ENCODE data around the gene TMEM125.

The TMEM125 gene

DNA sequence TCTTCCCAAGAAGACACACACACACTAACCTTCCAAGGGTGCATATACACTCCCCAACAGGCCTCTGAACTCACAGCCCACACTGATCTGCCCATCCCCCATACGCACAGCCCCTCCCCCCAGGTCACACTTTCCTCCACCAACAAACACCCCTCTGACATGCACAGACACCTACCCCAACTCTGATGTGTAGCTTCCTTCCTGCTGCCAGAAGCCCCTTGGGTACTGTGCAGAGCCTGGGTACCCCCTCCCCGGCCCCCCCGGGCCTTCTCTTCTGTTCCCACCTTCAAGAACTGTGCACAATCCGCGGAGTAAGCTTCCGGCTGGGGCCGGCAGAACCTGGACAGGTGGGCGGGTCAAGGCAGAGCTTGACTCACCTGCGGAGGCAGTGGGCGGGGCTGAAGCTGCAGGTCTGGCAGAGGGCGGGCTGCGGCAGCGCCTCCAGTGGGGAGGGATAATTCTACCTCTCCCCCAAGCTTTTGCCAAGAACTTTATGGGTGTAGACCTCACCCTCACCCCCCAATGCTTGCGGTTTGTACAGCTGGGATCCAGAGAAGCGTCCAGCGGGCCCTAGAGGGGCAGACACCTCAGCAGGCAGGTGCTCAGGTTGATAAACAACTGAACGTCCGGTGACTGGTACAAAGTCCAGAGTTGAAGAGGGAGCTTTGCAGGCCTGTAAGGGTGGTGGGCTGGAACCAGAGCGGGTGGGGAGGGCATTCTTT, 15.6 kb downstream of the TMEM125 start, which contains the start of gene C1orf210:
C1orf210 (minus strand) TSS at position 313 of the 722 bp plus-strand sequence. CDS start 2,311 bp downstream, outside the sequence.
- Mint-ChIP-seq H3K9me3 (no peaks in the 10 kb centered on the region), H3K4me1 (peaks cover 0 to 2% of the 10 kb centered on the region in 2 donors), H3K36me3 (no peaks in the 10 kb centered on the region), H3K4me3 (no peak within 1 kb of the TSS), H3K27ac (no peak within 1 kb of the TSS), H3K27me3 (peaks cover 15 to 18% of the 10 kb centered on the region in 2 donors)
- no peak for DNase-seq
- ATAC-seq (replicated peaks) = no peak

GRCh38 chr1:43286115-43286514, 16.3 kb downstream of the TMEM125 start:
- DNase-seq = no peak
- H3K27me3 Mint-ChIP-seq = peaks cover 15 to 16% of the 10 kb centered on the region in 2 donors
- no peak overlapping the region for H3K4me3 Mint-ChIP-seq
- peaks cover 0 to 2% of the 10 kb centered on the region in 2 donors for H3K4me1 Mint-ChIP-seq
- no peak for ATAC-seq (replicated peaks)
- H3K27ac Mint-ChIP-seq = no peak overlapping the region
- no peaks in the 10 kb centered on the region for H3K9me3 Mint-ChIP-seq
- no peaks in the 10 kb centered on the region for H3K36me3 Mint-ChIP-seq

- Mint-ChIP-seq H3K36me3 (no peaks in the 10 kb centered on the region), H3K4me3 (no peak overlapping the region), H3K4me1 (peaks cover 0 to 2% of the 10 kb centered on the region in 2 donors), H3K9me3 (no peaks in the 10 kb centered on the region), H3K27ac (no peak overlapping the region), H3K27me3 (peaks cover 15 to 16% of the 10 kb centered on the region in 2 donors)
- ATAC-seq (replicated peaks) (no peak), DNase-seq (no peak)
Measured at GRCh38 chr1:43286533-43286932, 16.8 kb downstream of the TMEM125 start.

GRCh38 chr1:43288058-43288784, 18.4 kb downstream of the TMEM125 start:
- ATAC-seq (replicated peaks) = no peak
- Mint-ChIP-seq H3K27ac (no peak overlapping the region), H3K27me3 (peaks cover 15 to 16% of the 10 kb centered on the region in 2 donors), H3K36me3 (no peaks in the 10 kb centered on the region), H3K9me3 (no peaks in the 10 kb centered on the region), H3K4me3 (no peak overlapping the region), H3K4me1 (peaks cover 5 to 6% of the 10 kb centered on the region in 2 donors)
- no peak for DNase-seq

GRCh38 chr1:43288785-43289706, 19.3 kb downstream of the TMEM125 start:
- Mint-ChIP-seq H3K4me3 (no peak overlapping the region), H3K27me3 (peaks cover 15 to 16% of the 10 kb centered on the region in 2 donors), H3K9me3 (no peaks in the 10 kb centered on the region), H3K36me3 (no peaks in the 10 kb centered on the region), H3K4me1 (peaks cover 6 to 10% of the 10 kb centered on the region in 2 donors), H3K27ac (no peak overlapping the region)
- ATAC-seq (replicated peaks) = no peak
- no peak for DNase-seq

DNA sequence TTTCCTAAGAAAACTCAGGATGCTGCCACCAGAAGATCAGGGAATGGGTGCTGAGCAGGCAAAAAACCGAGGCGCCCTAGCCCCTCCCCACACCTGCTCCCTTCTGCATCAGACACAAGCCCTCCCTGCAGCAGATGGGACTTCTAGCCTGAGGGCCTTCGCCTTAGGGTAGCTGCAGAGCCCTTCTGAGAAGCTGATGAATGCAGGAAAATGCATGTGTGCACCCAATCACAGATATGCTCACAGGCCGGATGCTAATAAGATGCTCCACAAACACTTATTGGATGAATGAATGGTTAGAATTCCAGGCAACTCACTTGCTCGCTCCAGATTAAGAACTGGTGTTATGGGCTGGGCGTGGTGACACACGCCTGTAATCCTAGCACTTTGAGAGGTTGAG, 22.4 kb downstream of the TMEM125 start:
- Mint-ChIP-seq H3K36me3 (no peaks in the 10 kb centered on the region), H3K27ac (no peak overlapping the region), H3K27me3 (peaks cover 5 to 7% of the 10 kb centered on the region in 2 donors), H3K4me1 (peaks cover 6 to 18% of the 10 kb centered on the region in 2 donors), H3K4me3 (no peak overlapping the region), H3K9me3 (no peaks in the 10 kb centered on the region)
- ATAC-seq (replicated peaks) (no peak), DNase-seq (no peak)

DNA sequence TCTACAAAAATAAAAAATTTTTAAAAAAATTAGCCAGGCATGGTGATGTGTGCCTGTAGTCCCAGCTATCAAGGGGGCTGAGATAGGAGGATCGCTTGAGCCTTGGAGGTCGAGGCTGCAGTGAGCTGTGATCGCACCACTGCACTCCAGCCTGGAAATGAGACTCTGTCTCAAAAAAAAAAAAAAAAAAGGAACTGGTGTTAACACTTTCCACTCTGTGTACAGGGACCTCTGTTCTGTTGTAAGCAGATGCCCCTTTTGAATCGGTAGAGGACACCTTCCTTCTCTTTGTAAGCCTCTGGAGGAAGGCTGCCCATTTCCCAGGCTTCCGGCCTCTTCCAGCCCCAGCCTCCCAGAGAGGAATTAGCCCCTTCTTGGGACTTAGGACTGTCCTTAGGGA, 22.9 kb downstream of the TMEM125 start:
- H3K4me3 Mint-ChIP-seq = no peak overlapping the region
- no peak for DNase-seq
- peak; percentile 56 to 58 for ATAC-seq (replicated peaks)
- H3K4me1 Mint-ChIP-seq = peaks cover 6 to 18% of the 10 kb centered on the region in 2 donors
- no peak overlapping the region for H3K27ac Mint-ChIP-seq
- H3K36me3 Mint-ChIP-seq = no peaks in the 10 kb centered on the region
- peaks cover under 1 to 5% of the 10 kb centered on the region in 2 donors for H3K27me3 Mint-ChIP-seq
- no peaks in the 10 kb centered on the region for H3K9me3 Mint-ChIP-seq

GRCh38 chr1:43293176-43293575, 23.4 kb downstream of the TMEM125 start:
- no peak overlapping the region for H3K27ac Mint-ChIP-seq
- no peak for ATAC-seq (replicated peaks)

DNA sequence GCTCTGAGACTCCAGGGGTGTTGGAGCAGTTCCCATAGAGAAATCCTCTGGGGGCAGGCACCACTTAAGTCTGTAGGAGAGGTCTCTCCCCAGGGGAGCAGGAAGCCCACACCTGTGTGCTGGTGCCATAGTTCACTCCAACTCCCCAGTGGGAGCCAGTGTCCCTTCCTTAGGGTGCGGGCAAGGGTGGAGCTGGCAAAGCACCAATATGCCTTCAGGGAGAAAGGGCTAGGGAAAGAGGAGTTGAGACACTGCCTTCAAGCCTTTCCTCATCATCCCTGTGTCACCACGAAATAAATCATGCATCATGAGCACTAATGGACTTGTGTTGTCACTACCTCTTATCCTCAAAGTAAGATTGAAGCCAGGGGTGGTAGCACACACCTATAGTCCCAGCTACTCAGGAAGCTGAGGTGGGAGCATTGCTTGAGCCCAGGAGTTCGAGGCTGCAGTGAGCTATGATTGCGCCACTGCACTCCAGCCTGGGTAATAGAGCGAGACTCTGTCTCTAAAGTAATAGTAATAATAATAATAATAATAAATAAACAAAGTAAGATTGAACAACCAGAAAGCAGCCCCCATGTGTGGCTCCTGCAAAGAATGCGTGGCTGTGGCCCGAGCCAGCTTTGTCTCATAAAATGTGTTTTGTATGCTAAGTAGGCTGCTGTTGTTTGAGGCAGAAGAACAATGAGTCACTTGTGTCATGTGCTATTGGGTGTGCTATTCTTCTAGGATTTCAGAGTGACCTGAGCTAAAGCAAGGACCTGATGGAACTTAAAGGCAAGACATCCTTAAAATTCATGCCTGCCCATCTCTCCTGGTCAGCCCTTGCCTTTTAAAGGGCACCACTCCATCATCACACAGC, 24.3 kb downstream of the TMEM125 start:
- Mint-ChIP-seq H3K4me3 (no peak overlapping the region), H3K9me3 (no peaks in the 10 kb centered on the region), H3K4me1 (peaks cover 6 to 18% of the 10 kb centered on the region in 2 donors), H3K27ac (no peak overlapping the region), H3K27me3 (peaks cover 0 to 3% of the 10 kb centered on the region in 2 donors), H3K36me3 (no peaks in the 10 kb centered on the region)
- ATAC-seq (replicated peaks) (no peak), DNase-seq (no peak)

More at GRCh38 chr1:43293176-43293575, 23.4 kb downstream of the TMEM125 start:
- Mint-ChIP-seq H3K4me1 (peaks cover 6 to 18% of the 10 kb centered on the region in 2 donors), H3K27me3 (peaks cover 0 to 7% of the 10 kb centered on the region in 2 donors), H3K4me3 (no peak overlapping the region), H3K36me3 (no peaks in the 10 kb centered on the region), H3K9me3 (no peaks in the 10 kb centered on the region)
- DNase-seq = no peak

GRCh38 chr1:43294761-43295160, 25.0 kb downstream of the TMEM125 start:
- H3K9me3 Mint-ChIP-seq = no peaks in the 10 kb centered on the region
- H3K36me3 Mint-ChIP-seq = no peaks in the 10 kb centered on the region
- DNase-seq = no peak

DNA sequence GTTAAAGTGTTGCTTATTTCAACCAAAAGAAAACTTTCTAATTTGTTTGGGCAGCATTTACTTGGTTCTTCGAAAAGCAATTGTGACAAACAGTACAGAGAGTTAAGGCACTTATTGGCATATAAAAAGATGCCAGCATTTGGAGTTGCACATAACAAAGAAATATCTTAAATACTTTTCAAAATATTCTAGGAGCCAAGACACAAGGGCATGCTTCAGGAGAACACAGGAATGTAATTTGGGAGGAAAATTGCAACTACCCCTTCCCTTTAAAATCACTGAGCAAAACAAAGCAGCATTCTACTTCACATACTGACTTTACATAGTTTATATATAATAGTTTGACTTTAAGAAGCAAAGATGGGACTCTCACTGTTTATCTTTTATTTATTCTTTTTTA, 26.4 kb downstream of the TMEM125 start:
- ATAC-seq (replicated peaks) (no peak), DNase-seq (no peak)
- H3K36me3 Mint-ChIP-seq = no peaks in the 10 kb centered on the region
- peaks cover 0 to 6% of the 10 kb centered on the region in 2 donors for H3K27me3 Mint-ChIP-seq
- H3K4me3 Mint-ChIP-seq = no peak overlapping the region
- H3K27ac Mint-ChIP-seq = no peak overlapping the region
- H3K9me3 Mint-ChIP-seq = no peaks in the 10 kb centered on the region
- peaks cover 8 to 18% of the 10 kb centered on the region in 2 donors for H3K4me1 Mint-ChIP-seq

More at GRCh38 chr1:43294761-43295160, 25.0 kb downstream of the TMEM125 start:
- Mint-ChIP-seq H3K27me3 (peaks cover 0 to 3% of the 10 kb centered on the region in 2 donors), H3K4me1 (peaks cover 6 to 18% of the 10 kb centered on the region in 2 donors), H3K4me3 (no peak overlapping the region), H3K27ac (peak overlapping the region; percentile 47)
- ATAC-seq (replicated peaks) = no peak

DNA sequence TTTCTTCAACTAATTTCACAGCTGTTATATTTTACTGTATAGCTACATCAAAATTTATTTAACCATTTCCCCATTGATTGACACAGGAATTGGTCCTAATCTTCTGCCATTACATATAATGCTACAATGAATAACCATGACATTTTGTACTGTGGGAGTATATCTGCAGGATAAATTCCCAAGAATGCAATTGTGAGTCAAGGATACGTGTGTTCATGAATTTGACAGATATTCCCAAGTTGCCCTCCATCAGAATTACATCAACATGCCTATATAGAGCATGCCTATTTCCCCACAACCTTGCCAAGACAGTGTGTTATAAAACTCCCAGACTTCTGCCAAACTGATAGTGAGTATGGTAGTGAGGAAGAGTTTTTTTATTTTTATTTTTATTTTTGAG, 28.3 kb downstream of the TMEM125 start:
- no peak for DNase-seq
- H3K36me3 Mint-ChIP-seq = no peaks in the 10 kb centered on the region
- H3K9me3 Mint-ChIP-seq = no peaks in the 10 kb centered on the region
- H3K4me1 Mint-ChIP-seq = peaks cover 6 to 13% of the 10 kb centered on the region in 2 donors
- no peak overlapping the region for H3K4me3 Mint-ChIP-seq
- H3K27ac Mint-ChIP-seq = no peak overlapping the region
- peaks cover 0 to 11% of the 10 kb centered on the region in 2 donors for H3K27me3 Mint-ChIP-seq
- no peak for ATAC-seq (replicated peaks)

GRCh38 chr1:43299101-43299500, 29.3 kb downstream of the TMEM125 start:
- H3K4me1 Mint-ChIP-seq = peaks cover 4 to 8% of the 10 kb centered on the region in 2 donors
- H3K27me3 Mint-ChIP-seq = peaks cover 1 to 12% of the 10 kb centered on the region in 2 donors
- no peaks in the 10 kb centered on the region for H3K36me3 Mint-ChIP-seq
- ATAC-seq (replicated peaks) (no peak), DNase-seq (no peak)
- no peak overlapping the region for H3K4me3 Mint-ChIP-seq
- no peak overlapping the region for H3K27ac Mint-ChIP-seq
- no peaks in the 10 kb centered on the region for H3K9me3 Mint-ChIP-seq
